H1 (cell line): Measurements from ENCODE around the gene HOXB5. TPM values are rescaled to one million over a fixed set of nuclear protein-coding genes. Genes with fewer than 3 reads are reported as not detected.

Experiments used
- CTCF ChIA-PET: fragments of 300-600 bp; sonication (Branson Sonifier 250); formaldehyde crosslinking; loops from one replicate; lab custom pipeline; 2021; ENCODE audit not compliant: partially characterized antibody; lab: Charles Lee
- POLR2A ChIA-PET: fragments of 300-600 bp; sonication (Branson Sonifier 250); formaldehyde crosslinking; loops from one replicate; lab custom pipeline; 2021; ENCODE audit warnings: inconsistent platforms; ENCODE audit not compliant: partially characterized antibody; lab: Charles Lee
- DNase-seq, 2 experiments: peaks; one replicate each; pipeline versions ENCODE4 v3.0.0 to v3.0.0-alpha.2; 2010 to 2022; ENCODE audit warnings: low spot score in 2 of 2, low read depth in 1 of 2, mixed read lengths in 1 of 2
- FAIRE-seq: peaks from 2 replicates; lab custom pipeline; 2011; peaks lifted over from hg19 to GRCh38; lab: Jason Lieb, UNC
- H2AFZ ChIP-seq: 2 replicates; pipeline ENCODE4 v1.8.1; 2012; ENCODE audit warnings: low read length, inconsistent platforms
- H2AK5ac ChIP-seq: 2 replicates; pipeline ENCODE4 v1.6.1; 2013; ENCODE audit warnings: low read depth, low read length
- H2BK120ac ChIP-seq: replicated peaks from 2 replicates; pipeline ENCODE3; 2013; ENCODE audit warnings: low read depth, low read length, inconsistent platforms
- H2BK12ac ChIP-seq: 2 replicates; pipeline ENCODE4 v1.6.1; 2013; ENCODE audit warnings: low read depth, low read length
- H2BK15ac ChIP-seq: 2 replicates; pipeline ENCODE4 v1.6.1; 2013; ENCODE audit warnings: low read length
- H2BK20ac ChIP-seq: 2 replicates; pipeline ENCODE4 v1.6.1; 2013; ENCODE audit warnings: low read length
- H2BK5ac ChIP-seq: 2 replicates; pipeline ENCODE4 v1.6.1; 2013; ENCODE audit warnings: low read depth, low read length
- H3K14ac ChIP-seq: 2 replicates; pipeline ENCODE4 v1.6.1; 2013; ENCODE audit warnings: inconsistent platforms; ENCODE audit not compliant: insufficient read length
- H3K18ac ChIP-seq: 2 replicates; pipeline ENCODE4 v1.6.1; 2013; ENCODE audit warnings: low read length; ENCODE audit errors: extremely low read depth
- H3K23ac ChIP-seq: 2 replicates; pipeline ENCODE4 v1.6.1; 2013; ENCODE audit warnings: inconsistent platforms; ENCODE audit not compliant: insufficient read length
- H3K23me2 ChIP-seq: 2 replicates; pipeline ENCODE4 v1.6.1; 2013; ENCODE audit warnings: low read depth, low read length
- H3K27ac ChIP-seq: 2 replicates; pipeline ENCODE4 v1.6.1; 2011; ENCODE audit warnings: low read depth, low read length, inconsistent platforms
- H3K27me3 ChIP-seq, 4 experiments: replicated peaks in 1 of 4; 1 replicate in 1 of 4; 2 replicates in 3 of 4; pipeline versions ENCODE4 v1.6.1 to v1.8.1; 2011 to 2013; ENCODE audit warnings: low read length in 3 of 4, mild to moderate bottlenecking in 3 of 4, inconsistent platforms in 2 of 4, mixed read lengths in 2 of 4, moderate library complexity in 1 of 4; ENCODE audit not compliant: control insufficient read depth in 3 of 4, insufficient read depth in 3 of 4; ENCODE audit errors: extremely low read depth in 1 of 4
- H3K36me3 ChIP-seq, 4 experiments: 2 replicates each; pipeline versions ENCODE4 v1.6.1 to v1.8.1; 2011 to 2013; ENCODE audit warnings: mild to moderate bottlenecking in 4 of 4, low read length in 3 of 4, moderate library complexity in 2 of 4, control low read depth in 1 of 4, inconsistent platforms in 1 of 4; ENCODE audit not compliant: insufficient read depth in 4 of 4, control insufficient read depth in 2 of 4
- H3K4ac ChIP-seq: replicated peaks from 2 replicates; pipeline ENCODE3; 2013; ENCODE audit warnings: low read length, low read depth, mixed read lengths, inconsistent platforms; ENCODE audit not compliant: insufficient read length
- H3K4me1 ChIP-seq, 4 experiments: replicated peaks in 1 of 4; 1 replicate in 1 of 4; 2 replicates in 3 of 4; pipeline versions ENCODE4 v1.6.1 to v1.8.1; 2011 to 2013; ENCODE audit warnings: low read length in 3 of 4, inconsistent platforms in 2 of 4, mixed read lengths in 1 of 4; ENCODE audit not compliant: insufficient read depth in 4 of 4, control insufficient read depth in 3 of 4
- H3K4me2 ChIP-seq, 2 experiments: 2 replicates each; pipeline versions ENCODE4 v1.6.1 to v1.8.1; 2011 to 2013; ENCODE audit warnings: low read depth in 2 of 2, low read length in 2 of 2, control low read depth in 1 of 2, inconsistent platforms in 1 of 2, mild to moderate bottlenecking in 1 of 2; ENCODE audit not compliant: insufficient read depth in 1 of 2
- H3K4me3 ChIP-seq, 4 experiments: fragments of 200-600, 300-600 bp in 1 of 4; sonication (generic), shearing (Covaris generic), sonication (Bioruptor Twin) in 1 of 4; 2 replicates each; pipeline versions ENCODE4 v1.5.1 to v1.8.1; 2011 to 2016; ENCODE audit warnings: low read length in 4 of 4, low read depth in 3 of 4, control low read depth in 2 of 4, inconsistent platforms in 2 of 4, mild to moderate bottlenecking in 2 of 4, mixed read lengths in 1 of 4, moderate library complexity in 1 of 4; ENCODE audit not compliant: insufficient read depth in 2 of 4; ENCODE audit errors: extremely low read depth in 1 of 4
- H3K56ac ChIP-seq: replicated peaks from 2 replicates; pipeline ENCODE3; 2013; ENCODE audit warnings: low read depth, mild to moderate bottlenecking, mixed read lengths, low read length, inconsistent platforms; ENCODE audit not compliant: insufficient read length
- H3K79me1 ChIP-seq: 2 replicates; pipeline ENCODE4 v1.6.1; 2013; ENCODE audit warnings: low read depth, low read length, control low read depth
- H3K79me2 ChIP-seq, 2 experiments: 2 replicates each; pipeline versions ENCODE4 v1.6.1 to v1.8.1; 2012 to 2013; ENCODE audit warnings: low read length in 2 of 2, mild to moderate bottlenecking in 2 of 2, inconsistent platforms in 1 of 2; ENCODE audit not compliant: insufficient read depth in 2 of 2, control insufficient read depth in 1 of 2
- H3K9ac ChIP-seq, 4 experiments: replicated peaks in 1 of 4; 1 replicate in 1 of 4; 2 replicates in 3 of 4; pipeline versions ENCODE4 v1.6.1 to v1.8.1; 2011 to 2013; ENCODE audit warnings: low read depth in 3 of 4, low read length in 3 of 4, control low read depth in 2 of 4, mild to moderate bottlenecking in 2 of 4, moderate library complexity in 2 of 4, inconsistent platforms in 1 of 4; ENCODE audit errors: extremely low read depth in 1 of 4
- H3K9me3 ChIP-seq, 2 experiments: 2 replicates each; pipeline versions ENCODE4 v1.6.1 to v1.8.1; 2012 to 2013; ENCODE audit warnings: mild to moderate bottlenecking in 2 of 2, moderate library complexity in 2 of 2, control low read depth in 1 of 2, inconsistent platforms in 1 of 2, low read depth in 1 of 2, low read length in 1 of 2, mixed read lengths in 1 of 2; ENCODE audit not compliant: insufficient read depth in 2 of 2
- H4K20me1 ChIP-seq, 2 experiments: replicated peaks in 1 of 2; 2 replicates each; pipeline versions ENCODE3 to v1.8.1; 2011 to 2013; ENCODE audit warnings: inconsistent platforms in 2 of 2, low read length in 2 of 2, mild to moderate bottlenecking in 1 of 2; ENCODE audit not compliant: insufficient read depth in 2 of 2, control insufficient read depth in 1 of 2
- H4K5ac ChIP-seq: 2 replicates; pipeline ENCODE4 v1.6.1; 2013; ENCODE audit warnings: low read length, low read depth, mixed read lengths, inconsistent platforms; ENCODE audit not compliant: insufficient read length
- H4K8ac ChIP-seq: 2 replicates; pipeline ENCODE4 v1.8.0; 2013; ENCODE audit warnings: mild to moderate bottlenecking, moderate library complexity, low read length, inconsistent platforms; ENCODE audit not compliant: insufficient read depth; ENCODE audit errors: extremely low read depth
- H4K91ac ChIP-seq: replicated peaks from 2 replicates; pipeline ENCODE3; 2013; ENCODE audit warnings: low read length, mixed read lengths, inconsistent platforms; ENCODE audit not compliant: insufficient read length
- WGBS, 2 experiments: shearing (Covaris generic) in 1 of 2; methylation state at CpG; one replicate each; pipeline versions ENCODE4 v1.1.6 to v1.1.7; 2013 to 2015; ENCODE audit warnings: low lambda C conversion rate in 2 of 2, mixed read lengths in 2 of 2, inconsistent platforms in 1 of 2, low coverage in 1 of 2, missing lambda C conversion rate in 1 of 2; ENCODE audit not compliant: insufficient replicate concordance in 2 of 2, insufficient coverage in 1 of 2, insufficient read length in 1 of 2; ENCODE audit errors: extremely low coverage in 1 of 2, missing lambda C conversion rate in 1 of 2; 5-methylcytosine and 5-hydroxymethylcytosine counted together
- polyA plus RNA-seq, 7 experiments: library from polyadenylated mRNA; depleted of rRNA in 3 of 7; stranded (reverse) in 5 of 7; unstranded in 2 of 7; fragments of >200 nt in 5 of 7; fragments of 200-250 nt in 2 of 7; gene quantifications; 1 replicate in 5 of 7; 2 replicates in 1 of 7; 4 replicates in 1 of 7; pipeline versions ENCODE4 v1.2.1 to v1.2.3, GENCODE V29; 2011 to 2013; ENCODE audit warnings: missing spikeins in 2 of 7, mixed read lengths in 2 of 7
- total RNA-seq: library from RNA; stranded (reverse); fragmentation: NEBNext Ultra II Directional; extraction: Animal tissue kit (Norgen Biotek cat#: 25700); gene quantifications from 2 replicates; pipeline ENCODE4 v1.2.1, GENCODE V29; 2021

HOXB5 gene
- total and polyA plus RNA-seq, 2 of the 8 experiments (the other 6 are each of a cell fraction or from before 2014, with no cell fraction given): not detected

DNA sequence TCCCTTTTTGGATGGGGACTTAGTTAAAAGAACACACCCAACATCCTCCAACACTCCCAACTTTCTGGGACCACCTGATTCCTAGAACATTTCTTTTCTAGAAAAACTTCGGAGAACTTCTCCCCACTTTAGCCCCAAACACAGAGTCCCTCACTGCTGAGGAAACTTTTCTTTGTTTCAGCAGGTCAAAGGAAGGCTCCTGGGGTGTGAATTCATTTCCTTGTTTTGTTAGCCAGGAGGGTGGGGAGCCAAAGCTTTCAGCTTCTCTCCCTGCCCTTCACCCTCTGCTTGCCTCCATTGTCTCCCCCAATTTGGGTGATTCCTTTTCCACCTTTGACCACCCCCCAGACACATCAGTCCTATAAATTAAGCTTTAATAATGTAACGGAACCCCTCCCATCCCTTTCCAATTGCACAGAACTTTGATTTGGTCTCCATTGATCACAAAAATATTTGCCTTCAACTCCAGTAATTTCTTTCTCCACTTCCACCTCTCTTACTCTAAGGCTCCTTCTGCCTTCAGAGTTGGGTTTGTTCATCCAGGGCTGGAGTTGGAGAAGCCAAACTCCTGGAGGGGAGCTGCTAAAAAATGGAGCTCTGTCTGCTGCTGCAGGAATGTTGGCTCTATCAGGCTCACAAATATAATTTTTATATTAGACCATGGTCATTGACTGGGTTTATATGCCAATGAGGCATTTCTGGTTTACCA lies 25.8 kb downstream of the HOXB5 start:
- no peaks in the 10 kb centered on the region for H3K79me2 ChIP-seq
- peaks cover 99 to 100% (median 100%) of the 10 kb centered on the region in 4 experiments for H3K27me3 ChIP-seq
- no peak overlapping the region for H2BK5ac ChIP-seq
- ChIA-PET CTCF (interaction anchor here (0.6 to 4.8 kb wide), 11 partner anchors 11 to 369 kb away, joined by 3 to 32 read pairs (median 4); partner anchors contain the start of genes HOXB4 and HOXB5), POLR2A (interaction anchor here (1.2 to 1.4 kb wide), 2 partner anchors 11 to 47 kb away, joined by 3 to 4 read pairs; no protein-coding TSS in a partner anchor)
- no peak overlapping the region for H3K23ac ChIP-seq
- H4K5ac ChIP-seq: no peak overlapping the region
- no peak overlapping the region for H3K4me3 ChIP-seq
- peaks cover 7 to 45% of the 10 kb centered on the region in 2 experiments for H4K20me1 ChIP-seq
- no peak overlapping the region for H4K8ac ChIP-seq
- H2BK12ac ChIP-seq: 0 out of 2 replicates have a peak overlapping the region, but pooled peaks have one; percentile 71
- H3K14ac ChIP-seq: no peak overlapping the region
- no peak overlapping the region for H3K4me2 ChIP-seq
- 5% methylated on average over 2 of the region's 2 CpGs; no CpG with 5 or more reads in 1 of the 2 experiments for WGBS, 2 experiments
- H4K91ac ChIP-seq: no peak overlapping the region
- no peaks in the 10 kb centered on the region; a peak in 1 of 8 replicates for H3K36me3 ChIP-seq
- H3K9ac ChIP-seq: no peak overlapping the region
- H3K4ac ChIP-seq: no peak overlapping the region
- peak overlapping the region; percentile 38; the same call in 1 of the 2 replicates for H3K18ac ChIP-seq
- H2BK20ac ChIP-seq: 0 out of 2 replicates have a peak overlapping the region, but pooled peaks have one; percentile 80
- DNase-seq (no peak), FAIRE-seq (no peak)
- H3K4me1 ChIP-seq: peaks cover 0 to 7% (median 4%) of the 10 kb centered on the region in 4 experiments; a peak in 5 of 7 replicates
- no peak overlapping the region for H2BK120ac ChIP-seq
- H3K27ac ChIP-seq: no peak overlapping the region
- H3K23me2 ChIP-seq: peaks cover 4% of the 10 kb centered on the region; the same call in 1 of the 2 replicates
- H2AFZ ChIP-seq: no peak overlapping the region
- no peak overlapping the region for H3K56ac ChIP-seq
- H2AK5ac ChIP-seq: no peak overlapping the region
- no peaks in the 10 kb centered on the region for H3K9me3 ChIP-seq
- no peak overlapping the region for H2BK15ac ChIP-seq
- no peaks in the 10 kb centered on the region for H3K79me1 ChIP-seq
